Loucy (cell line): ENCODE measurements around the gene TRNT1.
A peak's percentile ranks its signal among the peaks of the same experiment; 100 is the strongest.

ENCODE experiments used
- CTCF ChIP-seq: fragments of 200-600 bp; sonication (generic); conservative IDR thresholded peaks from 2 replicates; pipeline ENCODE4 v1.5.1; 2014; ENCODE audit warnings: mild to moderate bottlenecking, antibody characterized with exemption, low read length
- EZH2phosphoT487 ChIP-seq: fragments of 200-600 bp; IDR thresholded peaks from 2 replicates; pipeline ENCODE4 v1.6.1; 2018; ENCODE audit warnings: antibody characterized with exemption, mild to moderate bottlenecking, moderate library complexity, borderline replicate concordance

- TF ChIP-seq CTCF (peak; percentile 65), EZH2phosphoT487 (no peak)
These were observed 44.3 kb downstream of the TRNT1 start for GRCh38 chr3:3170998-3171397.
